ENCODE data around the gene CACNA2D3. TPM values are rescaled to one million over a fixed set of nuclear protein-coding genes. Genes with fewer than 3 reads are reported as not detected.

Gene CACNA2D3
- total and polyA plus RNA-seq, 2 experiments from 2014 or later = 1.1 to 2.5 TPM

DNA sequence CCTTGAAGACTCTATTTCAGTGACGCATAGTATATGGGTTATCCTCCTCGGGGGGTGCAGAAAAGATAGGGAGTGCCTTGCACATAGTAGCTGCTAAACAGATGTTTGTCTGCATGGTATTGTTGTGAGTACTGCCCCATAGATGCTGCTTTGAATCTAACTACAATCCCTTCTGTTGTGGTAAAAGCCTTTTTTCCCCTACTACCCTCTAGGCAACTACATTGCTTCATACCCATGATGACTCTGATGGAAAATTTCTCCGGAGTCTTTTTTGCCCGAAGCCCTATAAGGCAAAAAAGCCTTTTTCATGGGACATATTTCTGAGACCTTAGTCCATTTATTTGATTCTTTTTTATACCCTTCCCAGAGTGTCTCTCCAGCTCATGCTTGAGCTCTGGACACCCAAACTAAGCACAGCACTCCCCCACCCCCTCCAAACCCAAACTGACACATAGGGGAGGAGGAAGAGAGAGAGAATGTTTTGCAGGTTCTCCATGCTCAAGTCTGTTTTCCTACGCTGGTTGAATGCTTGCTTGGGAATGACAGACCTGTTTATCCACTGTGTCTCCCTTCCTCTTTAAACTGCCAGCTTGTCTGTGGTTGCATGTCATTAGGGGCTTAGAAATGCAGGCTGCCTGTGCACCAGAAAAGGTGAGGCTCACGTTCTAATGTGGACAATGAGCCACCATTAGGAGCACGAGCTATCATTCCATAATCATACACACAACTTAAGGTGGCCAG lies 752.6 kb downstream of the CACNA2D3 start:
- TF ChIP-seq CTCF (IDR thresholded peaks at IDR 0.05; ENCODE audit: poor library complexity) (no peak), EZH2phosphoT487 (IDR thresholded peaks at IDR 0.05; ENCODE audit: low read depth, severe bottlenecking, unreplicated experiment) (no peak)
- no peak for DNase-seq (ENCODE audit: low spot score)
- Histone ChIP-seq H2AFZ (no peak overlapping the region), H3K4me3 (no peak overlapping the region), H3K4me1 (ENCODE audit: insufficient read depth) (peaks cover 3% of the 10 kb centered on the region), H3K79me2 (no peaks in the 10 kb centered on the region), H3K36me3 (replicated peaks; ENCODE audit: insufficient read depth, low read depth) (no peaks in the 10 kb centered on the region), H3K9me3 (ENCODE audit: low read depth) (no peaks in the 10 kb centered on the region), H3K27me3 (no peaks in the 10 kb centered on the region), H4K20me1 (ENCODE audit: insufficient read depth, poor library complexity, severe bottlenecking) (no peaks in the 10 kb centered on the region), H3K27ac (no peak overlapping the region), H3K9me2 (replicated peaks; ENCODE audit: insufficient read depth) (no peaks in the 10 kb centered on the region), H3K4me2 (no peak overlapping the region)
- WGBS (ENCODE audit: low lambda C conversion rate, missing lambda C conversion rate) = 70% methylated on average over 7 of the region's 7 CpGs

DNA sequence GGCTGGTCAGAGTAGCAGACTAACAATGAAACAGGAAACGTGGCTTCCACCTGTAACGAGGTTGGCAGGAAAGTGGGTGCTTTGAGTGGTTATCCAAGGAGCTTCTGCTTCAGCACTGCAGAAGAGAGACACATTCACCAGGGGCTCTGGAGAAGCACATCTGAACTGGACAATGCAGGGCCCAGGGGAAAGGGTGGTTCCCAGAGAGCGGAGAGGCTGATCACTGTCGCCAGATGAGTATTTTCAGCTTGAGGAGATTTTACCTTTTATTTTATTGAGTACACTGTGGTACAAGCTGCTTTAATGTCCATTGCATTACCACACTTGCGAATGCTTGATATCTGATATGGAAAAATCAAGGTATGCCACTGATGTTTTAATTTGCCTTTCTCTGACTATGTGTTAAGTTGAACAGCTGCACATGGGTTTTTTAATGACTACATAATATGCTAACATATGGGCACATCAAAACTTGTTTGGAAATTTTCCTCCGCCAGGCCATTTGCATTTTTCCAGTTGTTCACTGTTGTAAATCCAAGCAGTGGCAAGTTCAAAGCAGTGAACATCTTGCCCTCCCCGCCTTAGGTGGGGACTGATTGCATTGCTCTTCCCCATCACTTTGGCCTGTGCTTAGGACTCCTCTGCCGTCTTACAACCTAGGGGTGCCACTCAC lies 753.4 kb downstream of the CACNA2D3 start:
- no peaks in the 10 kb centered on the region for H3K4me1 ChIP-seq (ENCODE audit: insufficient read depth)
- H2AFZ ChIP-seq = no peak overlapping the region
- no peaks in the 10 kb centered on the region for H3K27me3 ChIP-seq
- DNase-seq (ENCODE audit: low spot score) = no peak
- no peak for TF ChIP-seq CTCF (IDR thresholded peaks at IDR 0.05; ENCODE audit: poor library complexity)
- TF ChIP-seq EZH2phosphoT487 (IDR thresholded peaks at IDR 0.05; ENCODE audit: low read depth, severe bottlenecking, unreplicated experiment) = no peak
- TF ChIP-seq EZH2 (IDR thresholded peaks at IDR 0.05; ENCODE audit: borderline replicate concordance) = no peak
- no peaks in the 10 kb centered on the region for H3K9me2 ChIP-seq (replicated peaks; ENCODE audit: insufficient read depth)
- no peaks in the 10 kb centered on the region for H3K36me3 ChIP-seq (replicated peaks; ENCODE audit: insufficient read depth, low read depth)
- H3K4me2 ChIP-seq = no peak overlapping the region
- no peak overlapping the region for H3K4me3 ChIP-seq
- no peaks in the 10 kb centered on the region for H3K79me2 ChIP-seq
- WGBS (ENCODE audit: low lambda C conversion rate, missing lambda C conversion rate) = 86% methylated on average over 8 of the region's 8 CpGs
- H3K9me3 ChIP-seq (ENCODE audit: low read depth) = no peaks in the 10 kb centered on the region
- no peak overlapping the region for H3K27ac ChIP-seq
- no peaks in the 10 kb centered on the region for H4K20me1 ChIP-seq (ENCODE audit: insufficient read depth, poor library complexity, severe bottlenecking)

DNA sequence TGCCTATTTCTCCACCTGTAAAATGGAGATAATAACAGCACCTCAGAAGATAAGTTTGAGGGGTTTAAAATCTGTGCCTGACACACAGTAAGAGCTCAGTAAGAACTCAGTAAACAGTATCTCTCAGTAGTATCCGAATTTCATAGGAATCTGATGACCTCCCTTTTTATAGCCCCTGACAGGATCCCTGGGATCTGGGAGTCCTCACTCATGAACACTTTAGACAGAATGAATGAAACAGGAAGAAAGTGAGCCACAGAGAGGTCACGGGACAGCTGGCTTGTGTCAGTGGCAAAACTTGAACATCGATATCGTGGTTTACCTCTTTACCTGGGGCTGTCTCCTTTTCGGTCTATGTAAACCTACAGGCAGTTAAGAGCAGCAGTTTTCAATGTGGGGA lies 754.3 kb downstream of the CACNA2D3 start:
- H3K27me3 ChIP-seq = no peaks in the 10 kb centered on the region
- no peaks in the 10 kb centered on the region for H3K4me1 ChIP-seq (ENCODE audit: insufficient read depth)
- H3K27ac ChIP-seq = no peak overlapping the region
- H3K9me3 ChIP-seq (ENCODE audit: low read depth) = no peaks in the 10 kb centered on the region
- no peaks in the 10 kb centered on the region for H3K36me3 ChIP-seq (replicated peaks; ENCODE audit: insufficient read depth, low read depth)
- H2AFZ ChIP-seq = no peak overlapping the region
- H3K9me2 ChIP-seq (replicated peaks; ENCODE audit: insufficient read depth) = no peaks in the 10 kb centered on the region
- H3K79me2 ChIP-seq = no peaks in the 10 kb centered on the region
- no peaks in the 10 kb centered on the region for H4K20me1 ChIP-seq (ENCODE audit: insufficient read depth, poor library complexity, severe bottlenecking)
- WGBS (ENCODE audit: low lambda C conversion rate, missing lambda C conversion rate) = 71% methylated on average over 5 of the region's 5 CpGs
- no peak for DNase-seq (ENCODE audit: low spot score)
- TF ChIP-seq EZH2phosphoT487 (IDR thresholded peaks at IDR 0.05; ENCODE audit: low read depth, severe bottlenecking, unreplicated experiment) = no peak
- TF ChIP-seq CTCF (IDR thresholded peaks at IDR 0.05; ENCODE audit: poor library complexity) = no peak
- H3K4me3 ChIP-seq = no peak overlapping the region
- H3K4me2 ChIP-seq = no peak overlapping the region

Data from hepatocyte (in vitro differentiated cells).